ENCODE data around the gene NQO1.

- TF ChIP-seq POLR2AphosphoS5 (IDR thresholded peaks at IDR 0.05) (no peak), POLR2A (IDR thresholded peaks at IDR 0.05) (no peak), CTCF (IDR thresholded peaks at IDR 0.05) (no peak), EP300 (IDR thresholded peaks at IDR 0.05) (no peak)
These were observed 1.3 kb downstream of the NQO1 start for GRCh38 chr16:69724981-69725479.

Data from gastroesophageal sphincter (tissue), 3 donors.